ENCODE results near the gene CASKIN2.

The CASKIN2 gene

DNA sequence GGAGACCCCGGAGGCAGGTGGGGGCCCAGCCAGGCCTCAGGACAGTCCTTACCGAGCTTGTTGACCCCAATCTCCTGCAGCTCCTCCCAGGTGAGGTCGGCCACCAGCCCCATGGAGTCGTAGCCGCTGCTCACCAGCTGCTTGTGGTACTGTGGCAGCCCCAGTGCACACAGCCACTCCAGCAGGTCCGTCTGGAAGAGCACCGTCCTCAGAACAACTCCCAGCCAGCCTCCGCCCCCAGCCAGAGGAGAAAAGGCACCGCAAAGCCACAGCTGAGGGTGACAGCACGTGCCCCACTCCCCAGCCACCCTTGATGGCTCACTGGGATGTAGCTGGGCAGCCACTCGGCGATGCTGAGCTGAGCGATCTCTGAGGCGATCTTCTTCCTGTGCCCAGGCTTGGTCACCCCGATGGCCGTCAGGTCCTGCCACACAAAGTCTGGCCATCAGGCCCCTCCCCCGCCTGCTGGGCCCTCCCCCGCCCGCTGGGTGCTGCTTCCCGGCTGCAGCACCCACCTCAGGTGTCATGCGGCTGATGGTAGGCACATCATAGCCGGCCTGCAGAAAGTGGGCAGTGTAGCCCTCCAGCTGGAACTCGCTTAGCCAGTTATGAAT, 11.9 kb downstream of the CASKIN2 start:
- no peak for DNase-seq

- DNase-seq: no peak
Observed at GRCh38 chr17:75502721-75503329, 12.5 kb downstream of the CASKIN2 start.

DNA sequence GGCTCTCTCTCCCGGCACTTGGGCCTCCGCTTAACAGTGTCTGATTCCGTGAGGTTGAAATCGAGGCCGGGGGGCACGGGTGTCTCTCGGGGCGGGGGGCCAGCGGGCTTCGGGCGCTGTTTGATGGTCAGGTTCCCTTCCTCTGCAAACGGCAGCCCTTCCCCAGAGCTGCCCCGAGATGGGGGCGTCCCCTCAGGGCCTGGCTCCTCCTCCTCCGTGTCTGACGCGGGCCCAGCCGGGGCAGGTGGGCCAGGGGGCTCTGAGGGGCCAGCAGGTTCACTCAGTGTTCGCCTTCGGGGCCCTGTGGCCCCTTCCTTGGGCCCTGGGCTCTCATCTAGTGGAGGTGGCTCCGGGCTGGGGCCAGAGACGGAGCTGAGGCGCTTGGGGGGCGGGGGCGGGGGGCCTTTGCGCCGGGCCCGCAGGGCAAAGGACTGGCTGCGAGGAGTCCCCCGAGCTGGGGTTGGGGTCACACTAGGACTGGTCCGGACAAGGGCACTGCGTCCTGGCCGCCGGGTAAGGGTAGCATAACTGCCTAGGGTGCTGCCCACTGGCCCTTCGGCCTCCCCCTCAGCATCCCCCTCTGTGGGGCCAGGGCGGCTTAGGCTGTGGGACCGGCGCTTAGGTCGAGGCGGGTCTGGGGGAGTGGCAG, 13.1 kb downstream of the CASKIN2 start:
- DNase-seq: no peak

GRCh38 chr17:75501378-75502071, 13.8 kb downstream of the CASKIN2 start:
- DNase-seq: no peak

DNA sequence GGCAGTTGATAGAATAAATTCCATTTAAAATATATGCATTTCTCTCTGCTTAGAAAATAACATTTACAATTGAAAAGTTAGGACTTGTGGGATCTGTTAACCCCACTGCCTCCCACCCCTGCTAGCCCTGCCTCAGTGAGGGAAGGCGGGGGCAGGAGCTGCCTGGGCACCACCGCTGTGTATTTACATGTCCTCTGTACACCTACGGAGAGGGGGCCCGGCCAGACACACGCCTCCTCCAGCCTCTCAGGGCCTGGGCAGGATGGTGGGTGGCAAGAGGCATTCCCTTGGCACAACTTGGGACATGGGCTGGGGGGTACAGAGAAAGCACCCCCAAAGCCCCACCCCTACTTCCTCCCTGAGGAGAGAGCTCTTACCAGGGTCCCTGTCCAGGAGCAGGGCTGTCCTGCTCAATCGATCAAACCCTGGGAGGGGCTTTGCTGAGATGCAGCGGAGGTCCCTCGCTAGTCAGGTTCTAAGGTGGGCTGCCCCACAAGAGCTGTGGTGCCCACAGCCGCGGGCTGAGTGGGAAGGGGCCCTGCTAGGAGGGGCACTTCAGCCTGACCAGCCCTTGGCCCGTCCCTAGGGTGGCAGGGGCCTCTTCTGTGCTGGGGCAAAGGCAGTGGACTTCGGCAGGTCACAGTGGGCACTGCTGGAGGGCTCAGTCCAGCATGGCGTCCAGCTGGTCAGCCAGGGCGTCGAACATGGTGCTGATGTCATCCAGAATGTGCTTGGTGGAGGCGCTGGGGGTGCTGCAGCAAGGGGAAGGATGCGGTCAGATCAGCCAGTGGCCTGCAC, 14.7 kb downstream of the CASKIN2 start:
- no peak for DNase-seq

DNA sequence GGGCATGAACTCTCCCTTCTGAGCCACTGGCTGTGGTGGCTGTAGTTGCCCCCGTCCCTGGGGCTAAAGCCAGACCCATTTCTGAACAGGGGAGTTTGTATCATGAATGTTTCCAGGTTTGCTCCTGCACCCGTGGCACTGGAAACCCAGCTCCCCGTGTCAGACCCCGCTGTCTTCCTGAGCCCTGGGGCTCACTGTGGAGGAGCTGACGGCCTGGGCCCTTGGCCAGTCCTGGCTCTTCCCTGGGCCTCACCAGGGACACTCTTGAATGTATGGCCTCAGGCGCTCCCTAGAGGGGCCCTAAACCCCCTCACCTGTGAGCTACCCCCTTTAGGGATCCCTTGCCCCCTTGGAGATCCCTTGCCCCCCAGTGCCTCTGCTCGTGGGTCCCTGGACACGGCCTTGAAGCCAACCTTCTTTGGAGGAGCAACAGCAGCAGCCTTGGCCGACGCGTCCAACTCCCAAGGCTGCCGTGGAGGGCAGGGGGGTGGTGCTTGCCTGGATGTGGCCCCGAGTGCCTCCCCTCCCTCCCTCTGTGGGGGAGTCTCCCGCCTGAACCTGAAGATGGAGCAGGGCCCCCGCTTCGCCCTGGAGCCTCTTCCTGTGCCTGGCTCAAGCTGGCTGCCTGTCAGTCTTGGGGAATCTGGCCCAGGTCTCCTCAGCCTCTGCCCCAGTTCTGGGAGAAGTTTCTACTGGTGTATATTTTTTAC, 15.9 kb downstream of the CASKIN2 start:
- no peak for DNase-seq

- DNase-seq: no peak
Observed at GRCh38 chr17:75498726-75499213, 16.6 kb downstream of the CASKIN2 start.

DNA sequence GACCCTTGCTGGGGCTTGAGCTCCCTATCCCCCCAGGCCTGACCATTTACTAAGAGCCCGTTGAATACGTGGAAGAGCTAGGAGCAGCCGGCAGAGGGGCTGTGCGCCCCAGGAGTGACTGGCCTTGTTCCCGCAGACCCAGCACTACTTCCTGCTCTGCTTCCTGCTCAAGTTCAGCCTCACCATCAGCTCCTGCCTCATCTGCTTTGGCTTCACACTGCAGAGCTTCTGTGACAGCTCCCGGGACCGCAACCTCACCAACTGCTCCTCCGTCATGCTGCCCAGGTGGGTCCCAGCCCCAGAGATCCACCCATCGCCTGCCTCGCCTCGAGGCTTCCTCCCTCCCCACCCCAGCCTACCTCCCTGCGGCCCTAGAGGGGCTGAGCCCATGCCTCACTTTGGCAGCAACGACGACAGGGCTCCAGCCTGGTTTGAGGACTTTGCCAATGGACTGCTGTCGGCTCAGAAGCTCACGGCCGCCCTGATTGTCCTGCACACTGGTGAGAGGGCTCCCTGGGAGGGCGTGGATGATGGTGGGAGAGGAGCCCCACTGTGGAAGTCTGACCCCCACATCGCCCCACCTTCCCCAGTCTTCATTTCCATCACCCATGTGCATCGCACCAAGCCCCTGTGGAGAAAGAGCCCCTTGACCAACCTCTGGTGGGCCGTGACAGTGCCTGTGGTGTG, 17.2 kb downstream of the CASKIN2 start:
- no peak for DNase-seq

DNA sequence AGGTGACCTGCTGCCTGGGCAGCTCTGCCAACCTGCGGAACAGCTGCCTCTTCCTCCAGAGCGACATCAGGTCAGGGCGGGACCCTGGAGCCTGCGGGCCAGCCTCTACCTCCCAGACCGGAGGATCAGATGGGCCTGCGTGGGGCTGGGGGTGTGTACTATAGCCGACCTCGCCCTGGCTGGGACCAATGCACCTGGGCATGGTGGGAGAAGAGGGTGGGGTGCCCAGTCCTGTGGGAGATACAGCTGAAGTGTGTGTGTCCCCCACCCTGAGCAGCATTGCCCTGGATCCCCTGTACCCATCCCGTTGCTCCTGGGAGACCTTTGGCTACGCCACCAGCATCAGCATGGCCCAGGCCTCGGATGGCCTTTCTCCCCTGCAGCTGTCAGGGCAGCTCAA, 19.3 kb downstream of the CASKIN2 start:
- DNase-seq: no peak

DNA sequence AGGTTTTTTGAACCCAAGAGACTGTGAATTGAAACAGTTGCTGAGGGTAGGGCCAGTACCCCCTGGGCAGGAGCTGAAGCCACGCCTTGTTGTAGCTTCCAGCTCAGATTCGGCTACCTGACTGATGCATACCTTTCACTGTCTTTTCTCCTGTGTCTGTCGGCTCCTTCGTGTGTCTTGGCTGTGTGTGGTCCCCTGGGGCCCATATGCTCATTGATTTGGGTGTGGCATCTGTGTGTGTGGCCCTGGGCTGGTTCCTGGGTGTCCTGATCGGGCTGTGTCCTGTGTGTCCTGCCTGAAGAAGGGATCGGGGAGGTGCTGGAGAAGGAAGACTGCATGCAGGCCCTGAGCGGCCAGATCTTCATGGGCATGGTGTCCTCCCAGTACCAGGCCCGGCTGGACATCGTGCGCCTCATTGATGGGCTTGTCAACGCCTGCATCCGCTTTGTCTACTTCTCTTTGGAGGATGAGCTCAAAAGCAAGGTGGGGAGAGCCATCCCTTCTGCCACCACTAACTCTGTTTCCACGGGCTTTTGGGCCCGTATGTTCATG, 20.9 kb downstream of the CASKIN2 start:
- no peak for DNase-seq

- no peak for DNase-seq
Observed at GRCh38 chr17:75493476-75494129, 21.7 kb downstream of the CASKIN2 start.

DNA sequence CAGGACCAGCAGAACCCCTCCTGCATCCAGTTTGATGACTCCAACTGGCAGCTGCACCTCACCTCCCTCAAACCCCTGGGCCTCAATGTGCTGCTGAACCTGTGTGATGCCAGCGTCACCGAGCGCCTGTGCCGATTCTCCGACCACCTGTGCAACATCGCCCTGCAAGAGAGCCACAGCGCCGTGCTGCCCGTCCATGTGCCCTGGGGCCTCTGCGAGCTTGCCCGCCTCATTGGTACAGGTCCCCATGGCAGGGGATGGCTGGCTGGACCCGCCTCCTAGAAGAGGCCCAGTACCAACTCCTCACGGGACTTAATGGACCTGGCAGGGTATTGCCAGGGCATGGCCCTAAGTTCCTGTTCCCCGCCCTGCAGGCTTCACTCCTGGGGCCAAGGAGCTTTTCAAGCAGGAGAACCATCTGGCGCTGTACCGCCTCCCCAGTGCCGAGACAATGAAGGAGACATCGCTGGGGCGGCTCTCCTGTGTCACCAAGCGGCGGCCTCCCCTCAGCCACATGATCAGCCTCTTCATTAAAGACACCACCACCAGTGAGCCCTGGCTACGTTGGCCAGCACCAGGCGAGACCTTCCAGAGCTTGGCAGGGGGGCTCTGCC, 22.7 kb downstream of the CASKIN2 start:
- DNase-seq: no peak

GRCh38 chr17:75491680-75492079, 23.7 kb downstream of the CASKIN2 start:
- DNase-seq: no peak

GRCh38 chr17:75490953-75491649, 24.2 kb downstream of the CASKIN2 start:
- no peak for DNase-seq

- DNase-seq: no peak
Observed at GRCh38 chr17:75490173-75490743, 25.1 kb downstream of the CASKIN2 start.

- no peak for DNase-seq
Observed at GRCh38 chr17:75489511-75489955, 25.8 kb downstream of the CASKIN2 start.

DNA sequence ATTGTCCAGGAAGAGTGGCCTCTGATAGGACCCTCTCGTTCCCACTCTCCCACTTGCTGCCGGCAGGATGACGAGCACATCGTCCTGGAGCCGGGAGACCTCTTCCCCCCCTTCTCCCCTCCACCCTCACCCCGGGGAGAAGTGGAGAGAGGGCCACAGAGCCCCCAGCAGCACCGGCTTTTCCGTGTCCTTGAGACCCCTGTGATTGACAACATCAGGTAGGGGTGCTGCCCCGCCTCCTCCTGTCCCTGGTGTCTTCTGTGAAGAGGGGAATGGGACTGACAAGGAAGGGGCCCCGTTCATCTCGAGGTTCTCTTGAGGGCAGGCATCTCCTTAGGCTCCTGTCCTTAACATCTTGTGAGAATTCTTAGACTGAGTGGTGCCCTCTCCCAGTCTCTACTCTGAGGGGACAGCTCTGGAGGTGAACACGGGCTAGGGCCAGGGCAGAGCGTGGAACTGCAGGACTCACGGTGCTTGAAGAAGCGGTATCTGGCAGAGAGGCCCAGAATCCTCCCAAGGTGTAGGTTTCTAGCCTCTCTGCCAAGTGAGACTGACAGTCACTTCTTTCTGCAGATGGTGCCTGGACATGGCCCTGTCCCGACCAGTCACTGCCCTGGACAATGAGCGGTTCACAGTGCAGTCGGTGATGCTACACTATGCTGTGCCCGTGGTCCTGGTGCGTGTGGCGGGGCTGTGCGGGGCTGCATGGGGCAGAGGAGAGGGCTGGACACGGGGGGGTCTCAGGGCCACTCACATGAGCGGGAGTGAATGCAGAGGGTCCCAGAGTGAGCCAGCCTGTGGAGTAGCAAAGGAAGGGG, 26.4 kb downstream of the CASKIN2 start:
- DNase-seq: no peak
